ENCODE data around the gene MEI4. TPM values are rescaled to one million over a fixed set of nuclear protein-coding genes. Genes with fewer than 3 reads are reported as not detected.

The MEI4 gene
- total RNA-seq, 1 donor from 2014 or later, result 0.06 TPM

DNA sequence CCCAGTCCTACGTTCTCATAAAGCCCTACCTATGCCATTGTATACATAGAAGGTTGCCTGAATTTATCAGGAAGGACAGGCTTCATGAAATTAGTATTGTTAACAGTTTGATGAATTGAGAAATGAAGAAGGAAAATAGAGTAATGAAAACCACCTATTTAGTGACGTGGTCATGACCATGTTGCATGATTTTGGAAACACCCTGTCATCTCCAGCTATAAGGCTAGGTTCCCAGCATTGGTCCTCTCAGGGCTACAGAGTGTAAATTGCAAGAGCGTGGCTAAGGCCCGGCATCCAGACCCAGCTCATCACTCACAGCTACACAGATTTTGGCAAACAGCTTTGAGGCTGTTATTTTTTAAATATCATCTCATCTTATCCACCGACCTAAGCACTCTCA lies 203.6 kb downstream of the MEI4 start:
- H3K4me3 ChIP-seq (ENCODE audit: low read depth, low read length), result no peak overlapping the region
- DNase-seq (ENCODE audit: low read depth), result no peak
- TF ChIP-seq, protein P1, sequence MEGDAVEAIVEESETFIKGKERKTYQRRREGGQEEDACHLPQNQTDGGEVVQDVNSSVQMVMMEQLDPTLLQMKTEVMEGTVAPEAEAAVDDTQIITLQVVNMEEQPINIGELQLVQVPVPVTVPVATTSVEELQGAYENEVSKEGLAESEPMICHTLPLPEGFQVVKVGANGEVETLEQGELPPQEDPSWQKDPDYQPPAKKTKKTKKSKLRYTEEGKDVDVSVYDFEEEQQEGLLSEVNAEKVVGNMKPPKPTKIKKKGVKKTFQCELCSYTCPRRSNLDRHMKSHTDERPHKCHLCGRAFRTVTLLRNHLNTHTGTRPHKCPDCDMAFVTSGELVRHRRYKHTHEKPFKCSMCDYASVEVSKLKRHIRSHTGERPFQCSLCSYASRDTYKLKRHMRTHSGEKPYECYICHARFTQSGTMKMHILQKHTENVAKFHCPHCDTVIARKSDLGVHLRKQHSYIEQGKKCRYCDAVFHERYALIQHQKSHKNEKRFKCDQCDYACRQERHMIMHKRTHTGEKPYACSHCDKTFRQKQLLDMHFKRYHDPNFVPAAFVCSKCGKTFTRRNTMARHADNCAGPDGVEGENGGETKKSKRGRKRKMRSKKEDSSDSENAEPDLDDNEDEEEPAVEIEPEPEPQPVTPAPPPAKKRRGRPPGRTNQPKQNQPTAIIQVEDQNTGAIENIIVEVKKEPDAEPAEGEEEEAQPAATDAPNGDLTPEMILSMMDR (conservative IDR thresholded peaks at IDR 0.05; ENCODE audit: low read depth, low read length), result no peak

DNA sequence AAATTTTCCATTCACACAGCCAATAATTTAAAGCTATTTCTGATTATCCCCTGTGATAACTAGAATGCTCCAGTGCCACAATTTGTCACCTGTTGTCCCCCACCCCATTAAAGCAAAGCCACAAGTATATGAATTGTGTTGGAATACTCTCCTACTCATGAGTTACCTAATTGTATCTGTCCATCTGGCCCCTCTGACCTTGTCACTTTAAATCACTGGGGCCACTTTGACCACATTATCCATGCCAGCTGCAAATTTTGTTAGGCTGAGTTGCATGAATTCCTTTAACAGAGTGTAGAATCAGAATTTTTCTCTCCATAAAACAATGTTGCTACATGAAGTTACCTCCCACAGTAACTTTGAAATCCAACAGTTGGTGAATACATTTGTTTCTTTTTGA lies 204.6 kb downstream of the MEI4 start:
- TF ChIP-seq, protein P1 (conservative IDR thresholded peaks at IDR 0.05; ENCODE audit: low read depth, low read length), result no peak
- DNase-seq (ENCODE audit: low read depth), result no peak
- H3K4me3 ChIP-seq (ENCODE audit: low read depth, low read length), result no peak overlapping the region

- DNase-seq (ENCODE audit: low read depth), result no peak
- H3K4me3 ChIP-seq (ENCODE audit: low read depth, low read length), result no peak overlapping the region
- TF ChIP-seq, protein P1 (conservative IDR thresholded peaks at IDR 0.05; ENCODE audit: low read depth, low read length), result no peak
These were observed 223.5 kb downstream of the MEI4 start for GRCh38 chr6:77876300-77876699.

DNA sequence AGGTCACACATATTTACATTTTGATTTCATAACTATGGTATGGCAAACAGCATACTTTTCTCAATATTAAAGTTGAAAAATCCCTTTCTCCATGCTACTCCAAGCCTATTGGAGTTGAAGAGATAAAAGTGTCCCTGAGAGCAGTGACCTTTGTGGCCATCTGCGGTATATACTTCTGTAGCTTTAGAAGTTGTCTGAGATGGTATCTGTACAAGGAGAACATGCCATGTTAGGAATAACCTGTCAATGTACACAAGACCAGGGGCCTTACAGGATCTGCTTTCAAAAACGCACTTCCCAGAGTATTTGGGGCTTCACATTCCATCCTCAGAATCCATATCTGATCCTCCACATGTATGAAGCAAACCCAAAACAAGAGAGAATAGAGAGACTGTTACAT lies 226.7 kb downstream of the MEI4 start:
- TF ChIP-seq, protein P1 (conservative IDR thresholded peaks at IDR 0.05; ENCODE audit: low read depth, low read length), result no peak
- H3K4me3 ChIP-seq (ENCODE audit: low read depth, low read length), result no peak overlapping the region
- no peak for DNase-seq (ENCODE audit: low read depth)

GRCh38 chr6:77880501-77880900 lies 227.7 kb downstream of the MEI4 start:
- TF ChIP-seq, protein P1 (conservative IDR thresholded peaks at IDR 0.05; ENCODE audit: low read depth, low read length), result no peak
- no peak overlapping the region for H3K4me3 ChIP-seq (ENCODE audit: low read depth, low read length)
- no peak for DNase-seq (ENCODE audit: low read depth)

- TF ChIP-seq, protein P1 (conservative IDR thresholded peaks at IDR 0.05; ENCODE audit: low read depth, low read length), result no peak
- DNase-seq (ENCODE audit: low read depth), result no peak
- H3K4me3 ChIP-seq (ENCODE audit: low read depth, low read length), result no peak overlapping the region
These were observed 231.0 kb downstream of the MEI4 start for GRCh38 chr6:77883851-77884250.

GRCh38 chr6:77893391-77893790 lies 240.6 kb downstream of the MEI4 start:
- no peak overlapping the region for H3K4me3 ChIP-seq (ENCODE audit: low read depth, low read length)
- no peak for DNase-seq (ENCODE audit: low read depth)
- TF ChIP-seq, protein P1 (conservative IDR thresholded peaks at IDR 0.05; ENCODE audit: low read depth, low read length), result no peak
